ENCODE measurements around the gene RPL13A. TPM values are rescaled to one million over a fixed set of nuclear protein-coding genes. Genes with fewer than 3 reads are reported as not detected.
A peak's percentile ranks its signal among the peaks of the same experiment; 100 is the strongest.
"Not testable (repeated sequence)": the region's sequence is repeated elsewhere in the genome, so short reads cannot be mapped to it uniquely, and the experiment has no call there.

Gene RPL13A
- total and polyA plus RNA-seq, 2 of the 4 experiments (the other 2 are of a cell fraction), result 1,477 to 2,069 TPM

GRCh38 chr19:49473501-49473867 lies 13.9 kb upstream of the RPL13A start:
- not testable (repeated sequence) for H3K9ac ChIP-seq (ENCODE audit: low read depth, low read length)

More at GRCh38 chr19:49473501-49473867, 13.9 kb upstream of the RPL13A start:
- WGBS, 2 experiments (ENCODE audit: extremely low coverage in 2 of 2, insufficient read length in 1 of 2), result 96% methylated on average over 3 of the region's 9 CpGs; no CpG with 5 or more reads in 1 of the 2 experiments
- H3K36me3 ChIP-seq (ENCODE audit: control insufficient read depth, insufficient read depth, low read length); H3K27me3 ChIP-seq (ENCODE audit: control insufficient read depth, insufficient read depth, low read length); intact Hi-C loops (cut with micrococcal nuclease); H2BK120ac ChIP-seq (ENCODE audit: low read depth, low read length); H2AK5ac ChIP-seq (ENCODE audit: low read depth, low read length); H2BK15ac ChIP-seq (ENCODE audit: low read depth, low read length); H2BK20ac ChIP-seq (ENCODE audit: low read depth, low read length); DNase-seq; H3K79me1 ChIP-seq (ENCODE audit: low read depth in 1 of 2, low read length in 2 of 2); H3K14ac ChIP-seq (replicated peaks; ENCODE audit: low read depth, low read length); H3K27ac ChIP-seq (ENCODE audit: insufficient read depth, low read length); dilution Hi-C loops (cut with HindIII; ENCODE audit: low sequenced_read_pairs, unreplicated experiment); in situ Hi-C loops (cut with MboI; ENCODE audit: low sequenced_read_pairs); ATAC-seq (ENCODE audit: low read depth); BruUV-seq (replicated peaks); H4K20me1 ChIP-seq (ENCODE audit: insufficient read depth, low read length); H3K56ac ChIP-seq (ENCODE audit: extremely low read depth, insufficient read depth, low read length); H2BK5ac ChIP-seq (ENCODE audit: low read depth, low read length, poor library complexity, severe bottlenecking); H3K9me3 ChIP-seq (ENCODE audit: control insufficient read depth, insufficient read depth, low read length); H3K18ac ChIP-seq (ENCODE audit: low read depth, low read length); H3K23ac ChIP-seq (ENCODE audit: low read depth, low read length): not testable (repeated sequence)
- H3K4me1 ChIP-seq (ENCODE audit: control insufficient read depth, insufficient read depth, low read length), result peaks cover 12% of the 10 kb centered on the region; the same call in 1 of the 2 replicates
- peak overlapping the region; percentile 27; the same call in 1 of the 2 replicates for H4K5ac ChIP-seq (ENCODE audit: low read depth, low read length)
- peak overlapping the region; percentile 49 for H4K91ac ChIP-seq (ENCODE audit: insufficient read depth, low read depth, low read length)
- H3K4me3 ChIP-seq (ENCODE audit: insufficient read depth, low read depth, low read length), result peak overlapping the region; percentile 59; the same call in 1 of the 2 replicates
- ChIA-PET CTCF (interaction anchor here (0.6 to 1.3 kb wide), 5 partner anchors 15 to 375 kb away, joined by 3 to 5 read pairs (median 4); partner anchors contain the start of gene ALDH16A1), POLR2A (ENCODE audit: unreplicated experiment) (interaction anchor here (0.6 kb wide), 1 partner anchor 8 kb away, joined by 3 read pairs; no protein-coding TSS in a partner anchor)
- H4K8ac ChIP-seq (ENCODE audit: low read depth in 2 of 2, low read length in 2 of 2), result peak overlapping the region; percentile 82 to 85; a peak in 2 of 4 replicates
- H3K4ac ChIP-seq (ENCODE audit: low read depth, low read length), result 0 out of 2 replicates have a peak overlapping the region, but pooled peaks have one; percentile 58
- H3K9me1 ChIP-seq (ENCODE audit: insufficient read depth, low read length), result peaks cover 14% of the 10 kb centered on the region; the same call in 1 of the 2 replicates
- peak overlapping the region; percentile 96 for H2AFZ ChIP-seq (replicated peaks; ENCODE audit: low read length, poor library complexity)
- H2AK9ac ChIP-seq (replicated peaks; ENCODE audit: low read depth, low read length, poor library complexity), result peak overlapping the region; percentile 90
- peak overlapping the region; percentile 92 for H3K4me2 ChIP-seq (ENCODE audit: low read depth, low read length)
